H9 (cell line): Measurements from ENCODE around the gene IFFO2. TPM values are rescaled to one million over a fixed set of nuclear protein-coding genes. Genes with fewer than 3 reads are reported as not detected.

ENCODE experiments used
- DNase-seq: peaks from one replicate; pipeline ENCODE4 v3.0.0-alpha.2; 2017
- H2AFZ ChIP-seq: one replicate; pipeline ENCODE4 v1.6.1; 2013; ENCODE audit warnings: mild to moderate bottlenecking, low read length, control low read depth, moderate library complexity
- H2AK5ac ChIP-seq: 2 replicates; pipeline ENCODE4 v1.6.1; 2013; ENCODE audit warnings: low read length, control low read depth, mixed read lengths; ENCODE audit not compliant: insufficient read length
- H2BK120ac ChIP-seq: one replicate; pipeline ENCODE4 v1.6.1; 2013; ENCODE audit warnings: low read depth, mild to moderate bottlenecking, low read length, control low read depth, inconsistent platforms; ENCODE audit not compliant: poor library complexity, severe bottlenecking
- H2BK12ac ChIP-seq: 2 replicates; pipeline ENCODE4 v1.6.1; 2013; ENCODE audit warnings: low read length, control low read depth, mixed read lengths, low read depth; ENCODE audit not compliant: insufficient read length
- H2BK15ac ChIP-seq: 2 replicates; pipeline ENCODE4 v1.6.1; 2013; ENCODE audit warnings: low read depth, low read length, control low read depth
- H2BK20ac ChIP-seq: one replicate; pipeline ENCODE4 v1.6.1; 2013; ENCODE audit warnings: low read depth, mild to moderate bottlenecking, low read length, control low read depth, inconsistent platforms; ENCODE audit not compliant: poor library complexity, severe bottlenecking
- H2BK5ac ChIP-seq: 2 replicates; pipeline ENCODE4 v1.6.1; 2013; ENCODE audit warnings: low read length, control low read depth, mixed read lengths; ENCODE audit not compliant: insufficient read length
- H3K14ac ChIP-seq: 2 replicates; pipeline ENCODE4 v1.6.1; 2013; ENCODE audit warnings: low read length, control low read depth; ENCODE audit not compliant: insufficient read depth
- H3K18ac ChIP-seq: 2 replicates; pipeline ENCODE4 v1.6.1; 2013; ENCODE audit warnings: low read depth, mild to moderate bottlenecking, mixed read lengths, low read length, control low read depth; ENCODE audit not compliant: insufficient read length
- H3K23ac ChIP-seq: 2 replicates; pipeline ENCODE4 v1.6.1; 2013; ENCODE audit warnings: low read length, control low read depth, mixed read lengths, low read depth; ENCODE audit not compliant: insufficient read length
- H3K23me2 ChIP-seq: 2 replicates; pipeline ENCODE4 v1.6.1; 2013; ENCODE audit warnings: low read depth, mild to moderate bottlenecking, mixed read lengths, low read length, control low read depth; ENCODE audit not compliant: insufficient read length, poor library complexity, severe bottlenecking
- H3K27ac ChIP-seq: 2 replicates; pipeline ENCODE4 v1.5.1; 2013; ENCODE audit warnings: low read length, control low read depth, mixed read lengths, low read depth; ENCODE audit not compliant: insufficient read length
- H3K27me3 ChIP-seq: 2 replicates; pipeline ENCODE4 v1.6.1; 2013; ENCODE audit warnings: low read length, control low read depth, inconsistent platforms; ENCODE audit not compliant: insufficient read depth
- H3K4ac ChIP-seq: 2 replicates; pipeline ENCODE4 v1.6.1; 2013; ENCODE audit warnings: low read depth, mild to moderate bottlenecking, control low read depth, inconsistent platforms, low read length, moderate library complexity
- H3K4me1 ChIP-seq: 2 replicates; pipeline ENCODE4 v1.6.1; 2013; ENCODE audit warnings: low read length, control low read depth, inconsistent platforms; ENCODE audit not compliant: insufficient read depth
- H3K4me2 ChIP-seq: 2 replicates; pipeline ENCODE4 v1.6.1; 2013; ENCODE audit warnings: low read length, control low read depth, mixed read lengths; ENCODE audit not compliant: insufficient read length, insufficient read depth
- H3K56ac ChIP-seq: 2 replicates; pipeline ENCODE4 v1.6.1; 2013; ENCODE audit warnings: low read depth, mild to moderate bottlenecking, mixed read lengths, low read length, control low read depth; ENCODE audit not compliant: insufficient read length
- H3K79me1 ChIP-seq: 2 replicates; pipeline ENCODE4 v1.6.1; 2013; ENCODE audit warnings: low read depth, mild to moderate bottlenecking, moderate library complexity, low read length, control low read depth, inconsistent platforms; ENCODE audit not compliant: insufficient read depth, poor library complexity, severe bottlenecking
- H3K79me2 ChIP-seq: 2 replicates; pipeline ENCODE4 v1.6.1; 2013; ENCODE audit warnings: low read length, control low read depth, inconsistent platforms; ENCODE audit not compliant: insufficient read depth
- H3K9ac ChIP-seq: 2 replicates; pipeline ENCODE4 v1.6.1; 2013; ENCODE audit warnings: low read length, control low read depth, mixed read lengths; ENCODE audit not compliant: insufficient read length; ENCODE audit errors: extremely low read depth
- H3K9me3 ChIP-seq: one replicate; pipeline ENCODE4 v1.6.1; 2013; ENCODE audit warnings: low read depth, low read length, inconsistent platforms; ENCODE audit not compliant: control insufficient read depth
- H3T11ph ChIP-seq: one replicate; pipeline ENCODE4 v1.6.1; 2013; ENCODE audit warnings: mild to moderate bottlenecking, low read length, control low read depth, inconsistent platforms
- H4K20me1 ChIP-seq: one replicate; pipeline ENCODE4 v1.6.1; 2013; ENCODE audit not compliant: control insufficient read depth, insufficient read length, insufficient read depth
- H4K5ac ChIP-seq: 2 replicates; pipeline ENCODE4 v1.6.1; 2013; ENCODE audit warnings: low read depth, mild to moderate bottlenecking, mixed read lengths, low read length, control low read depth; ENCODE audit not compliant: insufficient read length
- H4K8ac ChIP-seq: replicated peaks from 2 replicates; pipeline ENCODE4 v1.6.1; 2013; ENCODE audit warnings: low read length, control low read depth, mixed read lengths, low read depth; ENCODE audit not compliant: insufficient read length
- H4K91ac ChIP-seq: 2 replicates; pipeline ENCODE4 v1.6.1; 2013; ENCODE audit warnings: low read depth, mild to moderate bottlenecking, moderate library complexity, mixed read lengths, low read length, control low read depth; ENCODE audit not compliant: insufficient read length
- H3K27ac Mint-ChIP-seq, 3 experiments: 2 replicates in 2 of 3; 3 replicates in 1 of 3; pipeline ENCODE4 v1.8.0; 2020 to 2021; ENCODE audit warnings: mixed read lengths in 3 of 3, mild to moderate bottlenecking in 1 of 3, moderate library complexity in 1 of 3
- H3K27me3 Mint-ChIP-seq: 2 replicates; pipeline ENCODE4 v1.8.0; 2021; ENCODE audit warnings: low read depth, mild to moderate bottlenecking, moderate library complexity, mixed read lengths
- H3K36me3 Mint-ChIP-seq, 3 experiments: 2 replicates in 2 of 3; 3 replicates in 1 of 3; pipeline ENCODE4 v1.8.0; 2020 to 2021; ENCODE audit warnings: low read depth in 3 of 3, mixed read lengths in 3 of 3; ENCODE audit not compliant: insufficient read depth in 1 of 3
- H3K4me1 Mint-ChIP-seq, 2 experiments: 2 replicates each; pipeline ENCODE4 v1.8.0; 2020; ENCODE audit warnings: mixed read lengths in 2 of 2
- H3K4me3 Mint-ChIP-seq, 2 experiments: 2 replicates in 1 of 2; 3 replicates in 1 of 2; pipeline ENCODE4 v1.8.0; 2020 to 2021; ENCODE audit warnings: mild to moderate bottlenecking in 2 of 2, mixed read lengths in 2 of 2, moderate library complexity in 1 of 2
- H3K9me3 Mint-ChIP-seq, 2 experiments: 2 replicates in 1 of 2; 3 replicates in 1 of 2; pipeline ENCODE4 v1.8.0; 2020; ENCODE audit warnings: mild to moderate bottlenecking in 2 of 2, mixed read lengths in 2 of 2, moderate library complexity in 1 of 2
- CTCF ChIP-seq: fragments of 200-600 bp; sonication (generic); conservative IDR thresholded peaks from 3 replicates; pipeline ENCODE4 v1.8.0; 2021; ENCODE audit warnings: antibody characterized with exemption, mild to moderate bottlenecking
- WGBS: extraction: QIAGEN DNeasy Blood & Tissue Kit; methylation state at CpG from one replicate; pipeline ENCODE4 v1.1.7; 2013; ENCODE audit warnings: missing lambda C conversion rate, low lambda C conversion rate, mixed read lengths; ENCODE audit not compliant: insufficient read length; ENCODE audit errors: extremely low coverage; 5-methylcytosine and 5-hydroxymethylcytosine counted together
- total RNA-seq: library from RNA; stranded (reverse); gene quantifications from 2 replicates; pipeline ENCODE4 v1.2.1, GENCODE V29; 2021

IFFO2 gene
- total RNA-seq, 1 experiment from 2014 or later, result 3.6 TPM

GRCh38 chr1:18875107-18875795 lies 81.2 kb downstream of the IFFO2 start:
- Mint-ChIP-seq H3K36me3 (peaks cover 0 to 5% (median 0%) of the 10 kb centered on the region in 3 experiments; a peak in 3 of 7 replicates), H3K4me3 (no peak overlapping the region), H3K27me3 (no peaks in the 10 kb centered on the region), H3K4me1 (peaks cover 3 to 13% of the 10 kb centered on the region in 2 experiments), H3K9me3 (no peaks in the 10 kb centered on the region), H3K27ac (peak overlapping the region in 1 of 3 experiments; percentile 63; a peak in 1 of 7 replicates)
- no peak overlapping the region for H3K9ac ChIP-seq
- H2BK12ac ChIP-seq, result no peak overlapping the region
- no CpG with 5 or more reads among the region's 20 CpGs for WGBS
- peak; percentile 91 for DNase-seq
- no peaks in the 10 kb centered on the region for H3K9me3 ChIP-seq
- H3K27ac ChIP-seq, result no peak overlapping the region
- no peak overlapping the region for H2BK15ac ChIP-seq
- H2AFZ ChIP-seq, result no peak overlapping the region
- H3K79me2 ChIP-seq, result no peaks in the 10 kb centered on the region
- H2BK20ac ChIP-seq, result no peak overlapping the region
- no peak overlapping the region for H3K18ac ChIP-seq
- H3K14ac ChIP-seq, result no peak overlapping the region
- H3K4ac ChIP-seq, result no peak overlapping the region
- H2BK5ac ChIP-seq, result no peak overlapping the region
- H2AK5ac ChIP-seq, result no peak overlapping the region
- H3K23ac ChIP-seq, result no peak overlapping the region
- H4K5ac ChIP-seq, result no peak overlapping the region
- H3K27me3 ChIP-seq, result no peaks in the 10 kb centered on the region
- H4K91ac ChIP-seq, result no peak overlapping the region
- H3K79me1 ChIP-seq, result no peaks in the 10 kb centered on the region
- no peak overlapping the region for H3K4me2 ChIP-seq
- no peak overlapping the region for H3K56ac ChIP-seq
- no peaks in the 10 kb centered on the region for H3K23me2 ChIP-seq
- H3T11ph ChIP-seq, result no peak overlapping the region
- no peaks in the 10 kb centered on the region for H3K4me1 ChIP-seq
- H2BK120ac ChIP-seq, result no peak overlapping the region
- peak; percentile 94 for TF ChIP-seq CTCF
- no peaks in the 10 kb centered on the region for H4K20me1 ChIP-seq
- no peak overlapping the region for H4K8ac ChIP-seq
